HG02623 (cell line): ENCODE measurements around the gene MAGEA9B.
"Not testable (repeated sequence)": the region's sequence is repeated elsewhere in the genome, so short reads cannot be mapped to it uniquely, and the experiment has no call there.

Source experiments
- ATAC-seq: cut with Tn5 transposase; IDR thresholded peaks from one replicate; pipeline ENCODE4 v1.9.1; 2021; ENCODE audit warnings: moderate library complexity; ENCODE audit not compliant: unreplicated experiment

Gene MAGEA9B

GRCh38 chrX:149587359-149587758 is at the start of gene MAGEA9B:
Gene MAGEA9B (minus strand): TSS chrX:149587459. CDS start chrX:149583179, 4,280 bp downstream.
- ATAC-seq: not testable (repeated sequence)

GRCh38 chrX:149633511-149633910 is 46.3 kb upstream of the MAGEA9B start:
- no peak for ATAC-seq

- peak; percentile 91 for ATAC-seq
Observed at GRCh38 chrX:149631234-149632165, 44.2 kb upstream of the MAGEA9B start, which contains the start of gene TMEM185A. Gene TMEM185A (minus strand): TSS chrX:149631792. CDS start chrX:149631580, 212 bp downstream.

- no peak for ATAC-seq
Observed at GRCh38 chrX:149630681-149631233, 43.5 kb upstream of the MAGEA9B start.

DNA sequence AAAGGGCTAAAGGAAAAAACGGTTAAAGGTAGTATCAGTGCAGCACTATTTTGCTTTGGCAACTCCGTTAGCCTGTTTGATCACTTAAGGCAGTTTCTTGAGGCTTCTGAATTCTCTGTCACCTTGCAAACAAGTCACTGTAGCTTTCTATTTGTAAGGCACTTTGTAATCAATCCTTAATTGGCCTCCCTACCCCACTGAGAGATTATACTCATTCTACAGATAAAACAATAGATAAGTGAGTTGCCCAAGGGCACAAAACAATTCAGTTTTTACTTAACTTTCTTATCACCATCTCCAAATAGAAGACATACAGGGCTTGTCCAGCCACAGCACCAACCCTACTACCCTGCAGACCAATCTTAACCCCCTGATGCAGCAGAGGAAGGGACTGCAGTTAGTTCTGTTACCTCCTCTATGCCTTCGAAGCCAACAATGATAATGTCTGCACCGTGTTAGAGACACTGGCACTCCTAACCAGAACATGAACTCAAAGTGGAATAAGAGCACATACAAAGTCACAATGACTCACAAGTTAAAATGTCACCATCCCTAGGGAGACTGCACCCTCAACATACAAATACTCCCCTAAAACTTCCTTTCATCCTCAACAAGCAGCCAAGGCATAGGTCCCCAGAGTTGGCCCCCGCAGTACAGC is 42.6 kb upstream of the MAGEA9B start:
- no peak for ATAC-seq

DNA sequence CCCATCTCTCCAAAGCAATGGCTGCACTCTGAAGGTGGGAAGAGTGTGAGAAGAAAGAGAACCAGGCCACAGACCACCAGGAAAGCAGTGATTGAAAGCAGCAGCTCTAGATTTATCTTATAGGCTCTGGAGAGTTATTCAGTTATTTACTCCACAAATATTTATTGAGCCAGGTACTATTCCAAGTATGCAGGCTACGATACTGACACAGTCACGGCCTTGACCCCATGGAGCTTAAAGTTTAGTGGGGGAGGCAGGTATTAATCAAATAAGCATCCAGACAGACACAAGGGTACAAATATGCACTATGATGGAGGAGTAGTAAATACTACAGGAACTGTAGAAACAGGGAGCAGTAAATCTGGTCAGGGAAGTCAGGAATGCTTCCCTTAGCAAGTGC is 41.5 kb upstream of the MAGEA9B start:
- no peak for ATAC-seq

GRCh38 chrX:149628280-149628679 is 41.0 kb upstream of the MAGEA9B start:
- no peak for ATAC-seq

- not testable (repeated sequence) for ATAC-seq
Observed at GRCh38 chrX:149626829-149627228, 39.6 kb upstream of the MAGEA9B start.

GRCh38 chrX:149619662-149620061 is 32.4 kb upstream of the MAGEA9B start:
- ATAC-seq: not testable (repeated sequence)

DNA sequence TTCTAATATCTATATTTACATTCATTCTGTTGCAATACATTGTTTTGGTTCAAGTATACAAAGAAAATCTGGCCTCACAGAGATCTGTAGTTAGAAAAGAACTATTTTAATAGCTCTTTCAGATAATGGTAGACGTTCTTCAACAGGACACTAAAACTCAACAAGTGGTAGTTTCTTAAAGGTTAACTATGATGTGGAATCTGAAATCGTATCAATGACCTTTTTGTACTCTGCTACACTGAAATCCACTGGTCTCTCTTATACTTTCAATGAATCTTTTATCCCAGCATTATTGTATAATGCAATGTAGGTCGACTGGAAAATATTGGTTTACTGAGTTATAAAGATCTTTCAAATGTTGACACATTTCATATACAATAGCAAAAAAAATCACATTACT is 31.6 kb upstream of the MAGEA9B start:
- no peak for ATAC-seq

DNA sequence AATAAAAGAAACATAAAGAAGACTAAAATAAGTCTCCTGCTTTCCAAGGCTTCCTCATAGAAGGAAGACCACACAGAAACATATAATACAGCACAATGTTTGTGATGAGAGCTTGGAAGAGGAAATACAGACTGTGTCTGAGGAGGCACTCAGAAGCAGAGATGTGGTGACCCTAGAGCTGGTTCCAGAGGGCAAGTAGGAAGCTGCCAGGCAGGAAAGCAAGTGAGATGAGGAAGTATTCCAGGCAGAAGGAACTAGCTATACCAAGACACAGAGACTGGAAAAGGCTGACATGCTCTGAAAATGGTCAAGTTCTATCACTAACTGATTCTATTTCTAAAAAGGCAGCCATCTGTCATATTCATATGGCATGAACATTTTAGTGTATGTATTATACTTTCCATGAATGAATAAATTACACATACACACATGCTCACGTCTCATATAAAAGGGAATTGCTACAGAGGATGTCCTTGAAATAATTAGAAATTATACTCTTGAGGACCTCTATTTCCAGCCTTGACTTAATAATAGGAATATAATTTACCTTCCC is 24.4 kb upstream of the MAGEA9B start:
- no peak for ATAC-seq

DNA sequence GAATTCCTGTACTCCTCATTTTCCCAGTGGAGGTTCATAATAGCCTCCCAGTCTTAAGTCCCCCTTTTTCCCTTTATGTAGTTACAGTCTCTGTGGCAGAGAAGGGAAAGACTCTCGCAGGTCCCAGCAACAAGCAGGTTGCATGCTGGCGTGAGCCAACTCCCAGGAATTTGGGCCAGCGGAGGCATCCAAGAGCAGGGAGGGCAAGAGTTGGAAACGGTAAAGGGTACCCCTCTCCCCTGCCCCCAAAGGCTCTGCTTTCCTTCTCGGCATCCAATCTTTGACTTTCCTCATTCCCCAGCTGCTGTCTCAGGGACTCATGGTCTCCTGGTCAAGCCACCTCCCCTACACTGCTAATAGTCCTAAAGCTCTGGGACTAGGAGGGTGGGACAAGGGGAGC is 23.3 kb upstream of the MAGEA9B start:
- no peak for ATAC-seq

DNA sequence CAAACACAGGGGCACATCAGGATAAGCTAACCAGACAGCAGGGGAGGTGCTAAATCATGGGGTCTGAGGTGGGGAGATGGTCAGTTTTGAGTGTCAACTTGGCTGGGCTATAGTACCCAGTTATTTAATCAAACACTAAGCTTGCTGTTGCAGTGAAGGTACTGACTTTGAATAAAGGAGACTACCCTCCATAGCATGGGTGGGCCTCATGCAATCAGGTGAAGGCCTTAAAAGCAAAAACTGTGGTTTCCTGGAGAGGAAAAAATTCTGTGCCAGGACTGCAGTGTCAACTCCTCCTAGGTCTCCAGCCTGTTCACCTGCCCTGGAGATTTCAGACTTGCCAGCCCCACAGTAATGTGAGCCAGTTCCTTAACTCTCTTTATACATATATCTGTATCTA is 20.4 kb upstream of the MAGEA9B start:
- ATAC-seq: no peak

GRCh38 chrX:149605248-149605885 is 18.1 kb upstream of the MAGEA9B start:
- not testable (repeated sequence) for ATAC-seq

GRCh38 chrX:149598603-149599002 is 11.3 kb upstream of the MAGEA9B start:
- ATAC-seq: not testable (repeated sequence)

DNA sequence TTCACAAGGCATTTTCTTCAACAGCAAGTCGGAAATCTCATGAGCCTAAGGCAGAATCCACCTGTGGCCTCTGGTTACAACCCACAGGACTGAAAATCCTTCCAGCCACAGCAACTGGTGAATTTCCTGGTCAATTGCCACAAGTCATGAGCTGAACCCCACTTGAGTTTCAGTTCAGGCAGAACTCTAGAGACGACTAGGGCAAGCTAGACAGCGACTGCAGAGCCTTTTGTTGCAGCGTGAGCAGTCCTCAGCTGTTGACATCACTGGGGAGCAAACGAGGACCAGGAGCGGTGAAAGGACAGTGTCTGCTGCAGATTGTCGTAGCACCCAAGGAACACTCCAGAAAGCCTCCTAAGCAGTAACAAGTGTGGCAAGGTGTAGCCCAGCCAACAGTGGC is 8.7 kb upstream of the MAGEA9B start:
- not testable (repeated sequence) for ATAC-seq

- not testable (repeated sequence) for ATAC-seq
Observed at GRCh38 chrX:149595214-149595613, 8.0 kb upstream of the MAGEA9B start, which contains the start of gene HSFX2. Gene HSFX2 (minus strand): TSS chrX:149595314. CDS start chrX:149594700, 614 bp downstream.

DNA sequence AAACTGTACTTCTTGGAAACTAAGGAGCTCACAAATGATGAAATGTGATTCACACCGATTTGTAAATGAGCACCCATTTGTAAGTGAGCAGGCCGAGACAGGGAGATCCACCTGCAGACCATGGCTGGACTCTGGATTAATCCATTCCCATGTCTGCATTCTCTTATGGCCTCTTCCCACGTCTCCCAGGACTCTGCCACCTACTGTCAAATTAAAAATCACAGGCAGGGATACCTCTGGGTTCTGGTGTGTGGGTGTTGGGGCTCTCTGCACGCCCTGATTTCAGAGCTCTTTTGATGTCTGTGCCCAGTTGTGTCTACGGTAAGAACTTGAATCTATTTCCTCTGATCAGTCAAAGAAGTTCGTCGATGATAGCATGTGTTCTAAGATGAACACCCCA is 3.7 kb upstream of the MAGEA9B start:
- ATAC-seq: not testable (repeated sequence)

- not testable (repeated sequence) for ATAC-seq
Observed at GRCh38 chrX:149585631-149586030, 1.6 kb downstream of the MAGEA9B start.

GRCh38 chrX:149573456-149573855 is 13.8 kb downstream of the MAGEA9B start:
- peak; percentile 100 for ATAC-seq

DNA sequence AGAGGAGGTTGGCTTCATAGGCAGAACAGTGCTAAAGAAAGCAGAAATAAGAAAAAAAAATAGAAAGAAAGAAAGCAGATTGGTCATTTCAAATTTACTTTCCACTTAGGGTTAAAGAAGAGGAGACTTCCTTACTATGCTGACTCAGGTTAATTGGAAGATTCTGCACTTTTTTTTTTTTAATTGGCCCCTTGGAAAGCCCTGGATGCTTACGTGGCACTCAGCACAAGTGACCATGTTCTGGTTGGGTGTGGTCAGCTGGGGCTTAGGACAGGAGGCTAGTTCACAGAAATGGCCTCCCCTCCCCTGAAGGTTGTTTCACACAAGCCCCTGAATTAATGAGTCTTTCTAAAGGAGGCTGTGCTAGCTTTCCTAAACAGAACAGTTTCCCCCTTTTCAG is 14.5 kb downstream of the MAGEA9B start:
- no peak for ATAC-seq
